Endothelial cell of umbilical vein (primary cell): ENCODE measurements around the gene SLC25A21. TPM values are rescaled to one million over a fixed set of nuclear protein-coding genes. Genes with fewer than 3 reads are reported as not detected.

Experiments used
- BruUV-seq: library from RNA; stranded (reverse); fragments of 400-500 nt; replicated peaks from 2 replicates; lab custom pipeline; 2021; lab: Mats Ljungman, UMichigan
- CTCF ChIA-PET: fragments of 300-600, 350-600 bp; sonication (Branson Sonifier 250); formaldehyde crosslinking; loops from one replicate; lab custom pipeline; 2021; ENCODE audit warnings: antibody characterized with exemption, inconsistent platforms; lab: Charles Lee
- POLR2A ChIA-PET: fragments of 300-600, 350-600 bp; sonication (Branson Sonifier 250); formaldehyde crosslinking; loops from one replicate; lab custom pipeline; 2021; ENCODE audit warnings: antibody characterized with exemption, inconsistent platforms; lab: Charles Lee
- DNase-seq: peaks from one replicate; pipeline ENCODE4 v3.0.0-alpha.2; 2011; ENCODE audit warnings: low read depth, low spot score
- FAIRE-seq: peaks from 2 replicates; lab custom pipeline; 2011; peaks lifted over from hg19 to GRCh38; lab: Jason Lieb, UNC
- H2AFZ ChIP-seq: 2 replicates; pipeline ENCODE4 v1.6.0; 2012; ENCODE audit warnings: low read depth, low read length, control low read depth, inconsistent platforms
- H3K27ac ChIP-seq: 2 replicates; pipeline ENCODE4 v1.5.1; 2011; ENCODE audit warnings: low read depth, mild to moderate bottlenecking, control low read depth, low read length, moderate library complexity; ENCODE audit not compliant: insufficient read depth
- H3K27me3 ChIP-seq, 2 experiments: 2 replicates each; pipeline versions ENCODE4 v1.6.0 to v1.6.1; 2011; ENCODE audit warnings: low read length in 2 of 2, mixed read lengths in 1 of 2; ENCODE audit not compliant: control insufficient read depth in 2 of 2, insufficient read depth in 2 of 2
- H3K36me3 ChIP-seq, 2 experiments: 2 replicates in 1 of 2; 3 replicates in 1 of 2; pipeline ENCODE4 v1.5.1; 2011; ENCODE audit warnings: low read length in 2 of 2, mild to moderate bottlenecking in 1 of 2, moderate library complexity in 1 of 2; ENCODE audit not compliant: control insufficient read depth in 2 of 2, insufficient read depth in 2 of 2; ENCODE audit errors: extremely low read depth in 1 of 2
- H3K4me1 ChIP-seq: 3 replicates; pipeline ENCODE4 v1.5.1; 2011; ENCODE audit warnings: mild to moderate bottlenecking, low read length; ENCODE audit not compliant: control insufficient read depth, insufficient read depth; ENCODE audit errors: extremely low read depth
- H3K4me2 ChIP-seq: 2 replicates; pipeline ENCODE4 v1.6.1; 2011; ENCODE audit warnings: low read length, control low read depth, mixed read lengths; ENCODE audit not compliant: insufficient read depth
- H3K4me3 ChIP-seq, 3 experiments: fragments of 200-600 bp in 1 of 3; sonication (generic), shearing (Covaris generic) in 1 of 3; replicated peaks in 1 of 3; 2 replicates each; pipeline ENCODE4 v1.5.1; 2011 to 2016; ENCODE audit warnings: control low read depth in 3 of 3, low read length in 3 of 3, mild to moderate bottlenecking in 2 of 3, inconsistent platforms in 1 of 3, low read depth in 1 of 3, moderate library complexity in 1 of 3; ENCODE audit not compliant: insufficient read depth in 1 of 3
- H3K79me2 ChIP-seq: 2 replicates; pipeline ENCODE4 v1.6.0; 2012; ENCODE audit warnings: low read length, inconsistent platforms; ENCODE audit not compliant: control insufficient read depth, insufficient read depth
- H3K9ac ChIP-seq: replicated peaks from 2 replicates; pipeline ENCODE3; 2011; ENCODE audit warnings: low read length, control low read depth; ENCODE audit not compliant: insufficient read depth; ENCODE audit errors: extremely low read depth
- H3K9me1 ChIP-seq: replicated peaks from 3 replicates; pipeline ENCODE4 v1.6.0; 2011; ENCODE audit warnings: mild to moderate bottlenecking, low read length; ENCODE audit not compliant: control insufficient read depth, insufficient read depth; ENCODE audit errors: extremely low read depth
- H3K9me3 ChIP-seq: replicated peaks from 2 replicates; pipeline ENCODE4 v1.5.1; 2012; ENCODE audit warnings: low read length, inconsistent platforms; ENCODE audit not compliant: control insufficient read depth, insufficient read depth
- H4K20me1 ChIP-seq: replicated peaks from 2 replicates; pipeline ENCODE3; 2011; ENCODE audit warnings: mild to moderate bottlenecking, low read length; ENCODE audit not compliant: control insufficient read depth, insufficient read depth; ENCODE audit errors: extremely low read depth
- EZH2 ChIP-seq: IDR thresholded peaks from 2 replicates; pipeline ENCODE4 v1.6.1; 2012; ENCODE audit warnings: borderline replicate concordance, low read depth, mild to moderate bottlenecking, moderate library complexity, low read length, inconsistent platforms; ENCODE audit not compliant: severe bottlenecking
- FOS ChIP-seq: IDR thresholded peaks from 2 replicates; pipeline ENCODE4 v1.6.1; 2011; ENCODE audit warnings: mild to moderate bottlenecking, low read length, moderate library complexity, borderline replicate concordance; ENCODE audit not compliant: insufficient read depth
- GATA2 ChIP-seq: IDR thresholded peaks from 2 replicates; pipeline ENCODE4 v1.7.0; 2011; ENCODE audit warnings: low read depth, mild to moderate bottlenecking, moderate library complexity, mixed read lengths, low read length; ENCODE audit not compliant: insufficient read length, insufficient read depth
- JUN ChIP-seq: IDR thresholded peaks from 2 replicates; pipeline ENCODE4 v1.6.1; 2011; ENCODE audit warnings: borderline replicate concordance, low read depth; ENCODE audit not compliant: insufficient read length, insufficient read depth
- MYC ChIP-seq: IDR thresholded peaks from one replicate; pipeline ENCODE4 v1.6.1; 2011; ENCODE audit warnings: mild to moderate bottlenecking, low read depth, low read length
- POLR2A ChIP-seq: IDR thresholded peaks from 2 replicates; pipeline ENCODE4 v1.6.1; 2012; ENCODE audit warnings: low read depth, mild to moderate bottlenecking, control low read depth, low read length
- POLR2AphosphoS5 ChIP-seq: IDR thresholded peaks from 2 replicates; pipeline ENCODE4 v1.6.1; 2012; ENCODE audit warnings: low read depth, mild to moderate bottlenecking, control low read depth, low read length, moderate library complexity; ENCODE audit not compliant: insufficient read depth
- dilution Hi-C: fragments of 300-500 bp; cut with MboI; formaldehyde crosslinking; loops from one replicate; pipeline ENCODE4 v1.15.0; 2019; ENCODE audit warnings: low sequenced_read_pairs; ENCODE audit not compliant: extremely low pct_ligation_motif_present
- intact Hi-C: fragments of 100-400 bp; cut with micrococcal nuclease; formaldehyde crosslinking; loops from one replicate; pipeline ENCODE4 v1.10.0; 2022
- polyA plus RNA-seq, 4 experiments: library from polyadenylated mRNA; depleted of rRNA in 3 of 4; stranded (reverse) in 3 of 4; unstranded in 1 of 4; fragments of >200 nt; gene quantifications; 2 replicates each; pipeline versions ENCODE4 v1.2.1 to v1.2.3, GENCODE V29; 2011 to 2012; ENCODE audit warnings: missing spikeins in 1 of 4
- total RNA-seq: library from RNA; stranded (reverse); gene quantifications from 2 replicates; pipeline ENCODE4 v1.2.3, GENCODE V29; 2021
- TF ChIP-seq, protein P1 (sequence below), 2 donors: IDR thresholded peaks; 1 replicate in 1 of 2; 2 replicates in 1 of 2; pipeline ENCODE4 v1.5.1; 2011; ENCODE audit warnings: low read length in 2 of 2, mild to moderate bottlenecking in 2 of 2, moderate library complexity in 2 of 2, control low read depth in 1 of 2, inconsistent platforms in 1 of 2, low read depth in 1 of 2; ENCODE audit not compliant: insufficient read depth in 1 of 2; ENCODE audit errors: extremely low read depth in 1 of 2
- TF ChIP-seq, protein P2 (sequence below): IDR thresholded peaks from 2 replicates; pipeline ENCODE4 v1.6.1; 2011; ENCODE audit not compliant: insufficient read depth, insufficient read length

Gene SLC25A21
- total and polyA plus RNA-seq, 2 donors (not counting 3 experiments of a cell fraction or from before 2014, with no cell fraction given): 0.98 to 1.4 TPM

DNA sequence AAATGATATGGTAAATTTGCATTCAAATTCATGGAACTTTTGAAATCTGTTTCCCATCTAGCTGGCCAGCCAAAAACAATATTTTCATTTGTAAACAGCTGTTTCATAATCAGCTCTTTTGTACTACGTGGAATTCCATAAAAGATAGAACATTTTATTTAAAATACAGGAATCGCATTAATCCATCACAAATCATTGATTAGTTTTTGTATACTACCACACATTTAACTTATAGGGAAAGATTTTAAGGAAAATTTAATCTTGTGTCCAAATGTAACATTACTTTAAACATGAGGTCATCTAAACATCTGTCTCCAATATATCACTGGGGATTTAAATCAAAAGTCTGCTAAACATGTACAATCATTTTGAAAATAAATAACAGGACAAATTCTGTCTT is 33.5 kb downstream of the SLC25A21 start:
- no peaks in the 10 kb centered on the region for H3K36me3 ChIP-seq
- no peaks in the 10 kb centered on the region for H3K79me2 ChIP-seq
- no peaks in the 10 kb centered on the region for H4K20me1 ChIP-seq
- POLR2A ChIA-PET: no interaction called here
- no peaks in the 10 kb centered on the region for H3K4me1 ChIP-seq
- intact Hi-C loops: no loop called here
- no peak for FAIRE-seq
- no peak overlapping the region for H2AFZ ChIP-seq
- no TSS peak for BruUV-seq
- CTCF ChIA-PET: interaction anchor here (1.3 to 4.5 kb wide), 4 partner anchors 11 to 197 kb away, joined by 3 to 50 read pairs (median 8); no protein-coding TSS in a partner anchor
- no peak overlapping the region for H3K4me3 ChIP-seq
- H3K9me1 ChIP-seq: no peaks in the 10 kb centered on the region
- no peak for DNase-seq
- dilution Hi-C loops: no loop called here
- TF ChIP-seq FOS: no peak
- TF ChIP-seq, protein P1, sequence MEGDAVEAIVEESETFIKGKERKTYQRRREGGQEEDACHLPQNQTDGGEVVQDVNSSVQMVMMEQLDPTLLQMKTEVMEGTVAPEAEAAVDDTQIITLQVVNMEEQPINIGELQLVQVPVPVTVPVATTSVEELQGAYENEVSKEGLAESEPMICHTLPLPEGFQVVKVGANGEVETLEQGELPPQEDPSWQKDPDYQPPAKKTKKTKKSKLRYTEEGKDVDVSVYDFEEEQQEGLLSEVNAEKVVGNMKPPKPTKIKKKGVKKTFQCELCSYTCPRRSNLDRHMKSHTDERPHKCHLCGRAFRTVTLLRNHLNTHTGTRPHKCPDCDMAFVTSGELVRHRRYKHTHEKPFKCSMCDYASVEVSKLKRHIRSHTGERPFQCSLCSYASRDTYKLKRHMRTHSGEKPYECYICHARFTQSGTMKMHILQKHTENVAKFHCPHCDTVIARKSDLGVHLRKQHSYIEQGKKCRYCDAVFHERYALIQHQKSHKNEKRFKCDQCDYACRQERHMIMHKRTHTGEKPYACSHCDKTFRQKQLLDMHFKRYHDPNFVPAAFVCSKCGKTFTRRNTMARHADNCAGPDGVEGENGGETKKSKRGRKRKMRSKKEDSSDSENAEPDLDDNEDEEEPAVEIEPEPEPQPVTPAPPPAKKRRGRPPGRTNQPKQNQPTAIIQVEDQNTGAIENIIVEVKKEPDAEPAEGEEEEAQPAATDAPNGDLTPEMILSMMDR (IDR thresholded peaks at IDR 0.05; ENCODE audit: extremely low read depth in 1 of 2, insufficient read depth in 1 of 2, low read depth in 1 of 2, low read length in 2 of 2): no peak
- no peak for TF ChIP-seq JUN
- no peak for TF ChIP-seq GATA2
- no peak for TF ChIP-seq EZH2
- TF ChIP-seq POLR2A: no peak
- TF ChIP-seq, protein P2, sequence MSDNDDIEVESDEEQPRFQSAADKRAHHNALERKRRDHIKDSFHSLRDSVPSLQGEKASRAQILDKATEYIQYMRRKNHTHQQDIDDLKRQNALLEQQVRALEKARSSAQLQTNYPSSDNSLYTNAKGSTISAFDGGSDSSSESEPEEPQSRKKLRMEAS: no peak
- no peak for TF ChIP-seq MYC
- no peak for TF ChIP-seq POLR2AphosphoS5
- no peaks in the 10 kb centered on the region for H3K9me3 ChIP-seq
- no peaks in the 10 kb centered on the region for H3K27me3 ChIP-seq
- H3K9ac ChIP-seq: no peak overlapping the region
- H3K4me2 ChIP-seq: no peak overlapping the region
- no peak overlapping the region for H3K27ac ChIP-seq
